GM19193 (cell line): ENCODE data around the gene CNEP1R1.

Source experiments
- POLR2A ChIP-seq: IDR thresholded peaks from 4 replicates; pipeline ENCODE4 v1.6.1; 2011; ENCODE audit not compliant: insufficient read depth, insufficient read length; ENCODE audit errors: extremely low read depth

The CNEP1R1 gene

GRCh38 chr16:50066482-50067289 is 41.7 kb downstream of the CNEP1R1 start:
- no peak for TF ChIP-seq POLR2A

GRCh38 chr16:50067290-50067853 is 42.3 kb downstream of the CNEP1R1 start:
- no peak for TF ChIP-seq POLR2A

GRCh38 chr16:50068550-50068949 is 43.5 kb downstream of the CNEP1R1 start:
- no peak for TF ChIP-seq POLR2A

- no peak for TF ChIP-seq POLR2A
Observed at GRCh38 chr16:50069060-50069459, 44.0 kb downstream of the CNEP1R1 start.

GRCh38 chr16:50071075-50071671 is 46.1 kb downstream of the CNEP1R1 start:
- TF ChIP-seq POLR2A, result no peak

GRCh38 chr16:50072730-50073129 is 47.7 kb downstream of the CNEP1R1 start:
- TF ChIP-seq POLR2A, result no peak

- no peak for TF ChIP-seq POLR2A
Observed at GRCh38 chr16:50079397-50080140, 54.5 kb downstream of the CNEP1R1 start.

- no peak for TF ChIP-seq POLR2A
Observed at GRCh38 chr16:50081428-50082018, 56.5 kb downstream of the CNEP1R1 start.

GRCh38 chr16:50083996-50084395 is 59.0 kb downstream of the CNEP1R1 start:
- no peak for TF ChIP-seq POLR2A

- no peak for TF ChIP-seq POLR2A
Observed at GRCh38 chr16:50086176-50086575, 61.2 kb downstream of the CNEP1R1 start.
